IMR-90 (cell line): ENCODE data around the gene PET100. TPM values are rescaled to one million over a fixed set of nuclear protein-coding genes. Genes with fewer than 3 reads are reported as not detected.
A peak's percentile ranks its signal among the peaks of the same experiment; 100 is the strongest.

ENCODE experiments used
- ATAC-seq: fragments of 200-7000 bp; cut with Tn5 transposase; 2 replicates; pipeline ENCODE4 v1.9.1; 2020; ENCODE audit warnings: low read depth, mild to moderate bottlenecking, moderate library complexity
- Bru-seq: library from RNA; stranded (reverse); fragments of 400-500 nt; gene quantifications from one replicate; lab custom pipeline; 2021; lab: Mats Ljungman, UMichigan
- BruChase-seq, 2 experiments: library from RNA; stranded (reverse); fragments of 400-500 nt; gene quantifications; one replicate each; lab custom pipeline; 2021; lab: Mats Ljungman, UMichigan
- BruUV-seq: library from RNA; stranded (reverse); fragments of 400-500 nt; replicated peaks from 2 replicates; lab custom pipeline; 2021; lab: Mats Ljungman, UMichigan
- CTCF ChIA-PET: fragments of 300-600 bp; formaldehyde crosslinking; extraction: SDS; loops from one replicate; lab custom pipeline; 2021; ENCODE audit warnings: antibody characterized with exemption; lab: Yijun Ruan, JAX
- POLR2A ChIA-PET: fragments of 300-600 bp; sonication (Branson Sonifier 250); formaldehyde crosslinking; loops from one replicate; lab custom pipeline; 2022; ENCODE audit warnings: antibody characterized with exemption; ENCODE audit not compliant: unreplicated experiment; lab: Charles Lee
- DNase-seq: peaks from one replicate; pipeline ENCODE4 v3.0.0; 2013
- H2AFZ ChIP-seq: replicated peaks from 2 replicates; pipeline ENCODE3; 2013; ENCODE audit warnings: low read length, mild to moderate bottlenecking; ENCODE audit not compliant: poor library complexity
- H2AK5ac ChIP-seq: 2 replicates; pipeline ENCODE4 v1.6.1; 2013; ENCODE audit warnings: low read depth, low read length, inconsistent platforms
- H2AK9ac ChIP-seq: replicated peaks from 2 replicates; pipeline ENCODE3; 2013; ENCODE audit warnings: mild to moderate bottlenecking, low read depth, low read length, moderate library complexity; ENCODE audit not compliant: poor library complexity
- H2BK120ac ChIP-seq: 2 replicates; pipeline ENCODE4 v1.6.1; 2013; ENCODE audit warnings: low read depth, low read length, inconsistent platforms
- H2BK15ac ChIP-seq: 3 replicates; pipeline ENCODE4 v1.6.1; 2013; ENCODE audit warnings: low read depth, low read length, inconsistent platforms
- H2BK20ac ChIP-seq: 2 replicates; pipeline ENCODE4 v1.6.1; 2013; ENCODE audit warnings: low read depth, mild to moderate bottlenecking, inconsistent platforms, low read length, moderate library complexity
- H2BK5ac ChIP-seq: 2 replicates; pipeline ENCODE4 v1.6.1; 2013; ENCODE audit warnings: mild to moderate bottlenecking, low read depth, low read length, inconsistent platforms; ENCODE audit not compliant: poor library complexity, severe bottlenecking
- H3K14ac ChIP-seq: replicated peaks from 2 replicates; pipeline ENCODE4 v1.6.1; 2013; ENCODE audit warnings: low read depth, low read length, inconsistent platforms
- H3K18ac ChIP-seq: 2 replicates; pipeline ENCODE4 v1.6.1; 2013; ENCODE audit warnings: low read depth, low read length, control low read depth
- H3K23ac ChIP-seq: 2 replicates; pipeline ENCODE4 v1.6.1; 2013; ENCODE audit warnings: low read depth, low read length, inconsistent platforms
- H3K27ac ChIP-seq: 2 replicates; pipeline ENCODE4 v1.5.1; 2013; ENCODE audit warnings: mild to moderate bottlenecking, control low read depth, low read length; ENCODE audit not compliant: insufficient read depth
- H3K27me3 ChIP-seq: 2 replicates; pipeline ENCODE4 v1.6.1; 2013; ENCODE audit warnings: low read length; ENCODE audit not compliant: control insufficient read depth, insufficient read depth
- H3K36me3 ChIP-seq: 2 replicates; pipeline ENCODE4 v1.6.1; 2013; ENCODE audit warnings: low read length, mixed read lengths; ENCODE audit not compliant: control insufficient read depth, insufficient read depth
- H3K4ac ChIP-seq: 2 replicates; pipeline ENCODE4 v1.6.1; 2013; ENCODE audit warnings: low read depth, low read length, inconsistent platforms
- H3K4me1 ChIP-seq: 2 replicates; pipeline ENCODE4 v1.6.1; 2013; ENCODE audit warnings: low read length, mixed read lengths; ENCODE audit not compliant: control insufficient read depth, insufficient read depth
- H3K4me2 ChIP-seq: 2 replicates; pipeline ENCODE4 v1.6.1; 2013; ENCODE audit warnings: low read depth, mild to moderate bottlenecking, control low read depth, low read length, moderate library complexity
- H3K4me3 ChIP-seq: 2 replicates; pipeline ENCODE4 v1.5.1; 2013; ENCODE audit warnings: low read depth, mild to moderate bottlenecking, control low read depth, low read length, moderate library complexity; ENCODE audit not compliant: insufficient read depth
- H3K56ac ChIP-seq: 2 replicates; pipeline ENCODE4 v1.6.1; 2013; ENCODE audit warnings: low read length, inconsistent platforms; ENCODE audit not compliant: insufficient read depth; ENCODE audit errors: extremely low read depth
- H3K79me1 ChIP-seq, 2 experiments: 2 replicates each; pipeline ENCODE4 v1.6.1; 2013; ENCODE audit warnings: low read length in 2 of 2, inconsistent platforms in 1 of 2, low read depth in 1 of 2
- H3K9ac ChIP-seq: 2 replicates; pipeline ENCODE4 v1.6.1; 2013; ENCODE audit warnings: low read depth, low read length, control low read depth
- H3K9me1 ChIP-seq: 2 replicates; pipeline ENCODE4 v1.6.1; 2013; ENCODE audit warnings: low read length, inconsistent platforms; ENCODE audit not compliant: insufficient read depth
- H3K9me3 ChIP-seq: 2 replicates; pipeline ENCODE4 v1.6.1; 2013; ENCODE audit warnings: low read length; ENCODE audit not compliant: control insufficient read depth, insufficient read depth
- H4K20me1 ChIP-seq: 2 replicates; pipeline ENCODE4 v1.6.1; 2013; ENCODE audit warnings: low read length, inconsistent platforms; ENCODE audit not compliant: insufficient read depth
- H4K5ac ChIP-seq: 2 replicates; pipeline ENCODE4 v1.6.1; 2013; ENCODE audit warnings: mild to moderate bottlenecking, low read depth, low read length, control low read depth
- H4K8ac ChIP-seq, 2 experiments: 2 replicates each; pipeline ENCODE4 v1.6.1; 2013; ENCODE audit warnings: low read depth in 2 of 2, low read length in 2 of 2, control low read depth in 1 of 2, inconsistent platforms in 1 of 2
- H4K91ac ChIP-seq: 2 replicates; pipeline ENCODE4 v1.6.1; 2013; ENCODE audit warnings: low read depth, low read length, inconsistent platforms; ENCODE audit not compliant: insufficient read depth
- CHD1 ChIP-seq: IDR thresholded peaks from 2 replicates; pipeline ENCODE4 v1.6.1; 2012; ENCODE audit warnings: low read depth, low read length, improper control_type of control experiment
- MAFK ChIP-seq: IDR thresholded peaks from 2 replicates; pipeline ENCODE4 v1.6.1; 2012; ENCODE audit warnings: low read depth, low read length, improper control_type of control experiment
- MAZ ChIP-seq: IDR thresholded peaks from 2 replicates; pipeline ENCODE4 v1.6.1; 2012; ENCODE audit warnings: low read depth, mild to moderate bottlenecking, low read length, improper control_type of control experiment, moderate library complexity, borderline replicate concordance
- NFE2L2 ChIP-seq: fragments of 150-350 bp; IDR thresholded peaks from 2 replicates; pipeline ENCODE4 v1.6.1; 2016; ENCODE audit warnings: low read depth, mild to moderate bottlenecking, low read length
- POLR2A ChIP-seq: IDR thresholded peaks from 2 replicates; pipeline ENCODE4 v1.6.1; 2012; ENCODE audit warnings: mild to moderate bottlenecking, low read depth, low read length
- RAD21 ChIP-seq: IDR thresholded peaks from 2 replicates; pipeline ENCODE4 v1.6.1; 2012; ENCODE audit warnings: low read length, improper control_type of control experiment
- SMC3 ChIP-seq: fragments of 150-350 bp; IDR thresholded peaks from 2 replicates; pipeline ENCODE4 v1.6.1; 2016; ENCODE audit warnings: low read depth, mild to moderate bottlenecking, antibody characterized with exemption, low read length, moderate library complexity
- WGBS, 2 experiments: methylation state at CpG; one replicate each; pipeline versions ENCODE4 v1.1.5 to v1.1.7; 2013; ENCODE audit warnings: missing lambda C conversion rate in 2 of 2; ENCODE audit not compliant: insufficient read length in 1 of 2; ENCODE audit errors: extremely low coverage in 2 of 2; 5-methylcytosine and 5-hydroxymethylcytosine counted together
- dilution Hi-C: fragments of 300-500 bp; cut with HindIII; formaldehyde crosslinking; loops from one replicate; pipeline ENCODE4 v1.14.3; 2018; ENCODE audit warnings: low sequenced_read_pairs; ENCODE audit not compliant: unreplicated experiment
- in situ Hi-C: fragments of 300-500 bp; cut with MboI; formaldehyde crosslinking; loops from 3 replicates; pipeline ENCODE4 v1.14.3; 2019; ENCODE audit warnings: low sequenced_read_pairs, inconsistent platforms, mixed read lengths
- intact Hi-C: fragments of 100-400 bp; cut with micrococcal nuclease; formaldehyde crosslinking; loops from 2 replicates; pipeline ENCODE4 v1.10.0; 2022
- long read RNA-seq: library from polyadenylated mRNA; unstranded; transcript quantifications from one replicate; pipeline ENCODE4 v2.0.0, GENCODE V29; 2021; ENCODE audit not compliant: unreplicated experiment
- polyA plus RNA-seq, 3 experiments: library from polyadenylated mRNA; depleted of rRNA; stranded (reverse); fragments of >200 nt; gene quantifications; 2 replicates each; pipeline ENCODE4 v1.2.3, GENCODE V29; 2012; ENCODE audit warnings: low replicate concordance in 1 of 3
- total RNA-seq: library from RNA; depleted of rRNA; stranded (reverse); fragments of >200 nt; gene quantifications from 2 replicates; pipeline ENCODE4 v1.2.3, GENCODE V29; 2012; rRNA removed
- TF ChIP-seq, protein P1 (sequence below): conservative IDR thresholded peaks from 2 replicates; pipeline ENCODE4 v1.5.1; 2012; ENCODE audit warnings: mild to moderate bottlenecking, low read depth, low read length, improper control_type of control experiment
- TF ChIP-seq, protein P2 (sequence below): fragments of 150-350 bp; IDR thresholded peaks from 2 replicates; pipeline ENCODE4 v1.6.1; 2017; ENCODE audit warnings: mild to moderate bottlenecking, antibody characterized with exemption, low read length, low read depth
- TF ChIP-seq, protein P3 (sequence below): fragments of 150-350 bp; IDR thresholded peaks from 2 replicates; pipeline ENCODE4 v1.6.1; 2016; ENCODE audit warnings: low read depth, mild to moderate bottlenecking, low read length, moderate library complexity, borderline replicate concordance

PET100 gene, protein sequence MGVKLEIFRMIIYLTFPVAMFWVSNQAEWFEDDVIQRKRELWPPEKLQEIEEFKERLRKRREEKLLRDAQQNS
- 1.4 and 5.3 TPM in 2 replicates for total RNA-seq
- 31.4 and 40.0 TPM in 2 replicates for polyA plus RNA-seq (2012; rRNA removed)
- polyA plus RNA-seq (2012; cell fraction: cytosol; rRNA removed), result 7.1 and 15.8 TPM in 2 replicates
- polyA plus RNA-seq (2012; cell fraction: nucleus; rRNA removed; ENCODE audit: low replicate concordance), result 10.0 and 34.3 TPM in 2 replicates
- percentile 62 among the genes with signal in this experiment for Bru-seq, nascent RNA
- percentile 73 among the genes with signal in this experiment for BruChase-seq, experiment 1, labeled RNA remaining after a 6-hour chase
- percentile 70 among the genes with signal in this experiment for BruChase-seq, experiment 2, labeled RNA remaining after a 2-hour chase
- long read RNA-seq, transcript PET100-202 (4 exons, 719 nt), result major isoform, 43 of 55 reads
- long read RNA-seq, partial matches to known transcripts, result 2 of 55 reads
- long read RNA-seq, other reads (novel, unspliced or antisense), result 2 of 55 reads

DNA sequence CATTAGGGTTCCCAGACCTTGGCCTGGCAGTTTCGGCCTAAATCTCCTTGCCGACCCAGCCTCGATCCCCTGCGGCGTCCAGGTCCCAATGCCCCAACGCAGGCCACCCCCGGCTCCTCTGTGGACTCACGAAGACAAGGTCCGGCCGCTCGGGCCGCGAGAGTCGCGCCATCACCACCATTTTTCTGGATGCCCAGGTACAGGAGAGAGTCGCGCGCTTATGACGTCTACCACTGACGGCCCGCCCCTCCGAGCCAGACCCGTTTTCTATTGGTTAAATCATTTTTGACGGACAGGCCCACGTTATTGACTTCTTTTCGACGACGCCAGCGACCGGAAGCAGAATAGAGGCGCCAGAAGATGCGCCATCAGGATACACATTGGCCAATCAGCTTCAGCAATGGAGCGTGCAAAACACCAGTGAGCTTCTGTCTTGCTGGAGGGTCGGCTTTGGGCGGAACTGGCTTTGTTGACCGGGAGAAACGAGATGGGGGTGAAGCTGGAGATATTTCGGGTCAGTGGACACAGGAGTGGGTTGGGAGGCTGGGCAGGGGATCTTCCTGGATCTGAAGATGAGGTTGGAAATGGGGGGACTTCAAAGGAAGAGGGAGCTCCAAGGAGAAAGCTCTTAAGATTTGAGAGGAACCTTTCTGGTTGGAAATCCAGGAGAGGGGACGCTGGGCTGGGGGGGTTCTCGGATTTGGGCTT lies at the start of gene PET100, which contains the start of gene XAB2:
Gene PET100 (plus strand): TSS at position 447 of the 708 bp plus-strand sequence. CDS start 41 bp downstream, at position 488.
Gene XAB2 (minus strand): TSS at position 199 of the 708 bp plus-strand sequence. CDS start 18 bp downstream, at position 181.
- POLR2A ChIA-PET, result interaction anchor here (0.7 kb wide), 1 partner anchor 226 kb away, joined by 3 read pairs; no protein-coding TSS in a partner anchor
- TF ChIP-seq, protein P1, sequence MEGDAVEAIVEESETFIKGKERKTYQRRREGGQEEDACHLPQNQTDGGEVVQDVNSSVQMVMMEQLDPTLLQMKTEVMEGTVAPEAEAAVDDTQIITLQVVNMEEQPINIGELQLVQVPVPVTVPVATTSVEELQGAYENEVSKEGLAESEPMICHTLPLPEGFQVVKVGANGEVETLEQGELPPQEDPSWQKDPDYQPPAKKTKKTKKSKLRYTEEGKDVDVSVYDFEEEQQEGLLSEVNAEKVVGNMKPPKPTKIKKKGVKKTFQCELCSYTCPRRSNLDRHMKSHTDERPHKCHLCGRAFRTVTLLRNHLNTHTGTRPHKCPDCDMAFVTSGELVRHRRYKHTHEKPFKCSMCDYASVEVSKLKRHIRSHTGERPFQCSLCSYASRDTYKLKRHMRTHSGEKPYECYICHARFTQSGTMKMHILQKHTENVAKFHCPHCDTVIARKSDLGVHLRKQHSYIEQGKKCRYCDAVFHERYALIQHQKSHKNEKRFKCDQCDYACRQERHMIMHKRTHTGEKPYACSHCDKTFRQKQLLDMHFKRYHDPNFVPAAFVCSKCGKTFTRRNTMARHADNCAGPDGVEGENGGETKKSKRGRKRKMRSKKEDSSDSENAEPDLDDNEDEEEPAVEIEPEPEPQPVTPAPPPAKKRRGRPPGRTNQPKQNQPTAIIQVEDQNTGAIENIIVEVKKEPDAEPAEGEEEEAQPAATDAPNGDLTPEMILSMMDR, result no peak
- no peak for TF ChIP-seq NFE2L2
- no peak for TF ChIP-seq SMC3
- TF ChIP-seq, protein P2, sequence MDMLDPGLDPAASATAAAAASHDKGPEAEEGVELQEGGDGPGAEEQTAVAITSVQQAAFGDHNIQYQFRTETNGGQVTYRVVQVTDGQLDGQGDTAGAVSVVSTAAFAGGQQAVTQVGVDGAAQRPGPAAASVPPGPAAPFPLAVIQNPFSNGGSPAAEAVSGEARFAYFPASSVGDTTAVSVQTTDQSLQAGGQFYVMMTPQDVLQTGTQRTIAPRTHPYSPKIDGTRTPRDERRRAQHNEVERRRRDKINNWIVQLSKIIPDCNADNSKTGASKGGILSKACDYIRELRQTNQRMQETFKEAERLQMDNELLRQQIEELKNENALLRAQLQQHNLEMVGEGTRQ, result 0 out of 2 replicates have a peak, but pooled peaks have one; percentile 19
- TF ChIP-seq CHD1, result no peak
- TF ChIP-seq POLR2A, result peak; percentile 89
- 0 out of 2 replicates have a peak, but pooled peaks have one; percentile 2 for TF ChIP-seq MAFK
- TF ChIP-seq, protein P3, sequence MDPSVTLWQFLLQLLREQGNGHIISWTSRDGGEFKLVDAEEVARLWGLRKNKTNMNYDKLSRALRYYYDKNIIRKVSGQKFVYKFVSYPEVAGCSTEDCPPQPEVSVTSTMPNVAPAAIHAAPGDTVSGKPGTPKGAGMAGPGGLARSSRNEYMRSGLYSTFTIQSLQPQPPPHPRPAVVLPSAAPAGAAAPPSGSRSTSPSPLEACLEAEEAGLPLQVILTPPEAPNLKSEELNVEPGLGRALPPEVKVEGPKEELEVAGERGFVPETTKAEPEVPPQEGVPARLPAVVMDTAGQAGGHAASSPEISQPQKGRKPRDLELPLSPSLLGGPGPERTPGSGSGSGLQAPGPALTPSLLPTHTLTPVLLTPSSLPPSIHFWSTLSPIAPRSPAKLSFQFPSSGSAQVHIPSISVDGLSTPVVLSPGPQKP, result no peak
- TF ChIP-seq RAD21, result no peak
- peak; percentile 68; the same call in 1 of the 2 replicates for TF ChIP-seq MAZ

More for the DNA sequence above, at the start of gene PET100, which contains the start of gene XAB2:
- DNase-seq (peak; percentile 99), ATAC-seq (peak; percentile 97)
- Histone ChIP-seq H4K20me1 (peaks cover 5% of the 10 kb centered on the region; the same call in 1 of the 2 replicates), H3K9me3 (no peaks in the 10 kb centered on the region), H2AK5ac (peak within 1 kb of the TSS; percentile 55), H3K4me1 (peaks cover 8% of the 10 kb centered on the region; the same call in 1 of the 2 replicates), H2BK5ac (no peak within 1 kb of the TSS), H4K8ac (peak within 1 kb of the TSS; percentile 77 to 89), H3K36me3 (peaks cover 12% of the 10 kb centered on the region), H3K27ac (peak within 1 kb of the TSS; percentile 47), H3K18ac (no peak within 1 kb of the TSS), H3K23ac (peak within 1 kb of the TSS; percentile 44; the same call in 1 of the 2 replicates), H3K14ac (peak within 1 kb of the TSS; percentile 78; the same call in 1 of the 2 replicates), H3K9me1 (0 out of 2 replicates have a peak, but pooled peaks cover 4% of the 10 kb centered on the region), H3K56ac (peak within 1 kb of the TSS; percentile 71), H2BK120ac (no peak within 1 kb of the TSS), H2AK9ac (peak within 1 kb of the TSS; percentile 92), H3K4me2 (peak within 1 kb of the TSS; percentile 93), H3K4ac (peak within 1 kb of the TSS; percentile 72), H2AFZ (peak within 1 kb of the TSS; percentile 91), H2BK20ac (no peak within 1 kb of the TSS), H3K9ac (peak within 1 kb of the TSS; percentile 78), H4K91ac (peak within 1 kb of the TSS; percentile 70), H3K79me1 (peaks cover 3 to 56% of the 10 kb centered on the region in 2 experiments; a peak in 3 of 4 replicates), H4K5ac (peak within 1 kb of the TSS; percentile 65), H3K4me3 (peak within 1 kb of the TSS; percentile 70), H3K27me3 (no peaks in the 10 kb centered on the region), H2BK15ac (no peak within 1 kb of the TSS)
- 0% methylated on average over 35 of the region's 40 CpGs; no CpG with 5 or more reads in 1 of the 2 experiments for WGBS, 2 experiments
- in situ Hi-C loops (no loop called here), intact Hi-C loops (loop anchor here (1.0 to 2.0 kb wide), 2 partner anchors 51 to 275 kb away; partner anchors contain the start of gene TRAPPC5), dilution Hi-C loops (no loop called here)
- BruUV-seq, result no TSS peak
- CTCF ChIA-PET, result interaction anchor here (0.6 to 1.4 kb wide), 5 partner anchors 23 to 447 kb away, joined by 3 to 7 read pairs (median 5); partner anchors contain the start of gene TRAPPC5
